Mammary epithelial cell (primary cell): ENCODE measurements around the gene KIR3DL2.

Experiments used
- CTCF ChIP-seq, 2 donors: IDR thresholded peaks in 1 of 2; conservative IDR thresholded peaks in 1 of 2; 2 replicates each; pipeline ENCODE4 v1.5.1; 2011 to 2012; ENCODE audit warnings: inconsistent platforms in 2 of 2, low read length in 2 of 2, mild to moderate bottlenecking in 2 of 2, control low read depth in 1 of 2, low read depth in 1 of 2; ENCODE audit not compliant: insufficient read depth in 1 of 2; ENCODE audit errors: extremely low read depth in 1 of 2
- EZH2 ChIP-seq: IDR thresholded peaks from 2 replicates; pipeline ENCODE4 v1.6.1; 2012; ENCODE audit warnings: low read length, inconsistent platforms, borderline replicate concordance

- TF ChIP-seq CTCF (conservative IDR thresholded peaks at IDR 0.05 in 1 of 2, IDR thresholded peaks at IDR 0.05 in 1 of 2; ENCODE audit: extremely low read depth in 1 of 2, insufficient read depth in 1 of 2, low read depth in 1 of 2, low read length in 2 of 2): no peak
- TF ChIP-seq EZH2: no peak
Observed at GRCh38 chr19:54871696-54872095, 21.5 kb downstream of the KIR3DL2 start.
